Measurements from ENCODE around the gene HS6ST1.

The HS6ST1 gene

GRCh38 chr2:128233790-128234395 is 84.8 kb downstream of the HS6ST1 start:
- no peak for DNase-seq

GRCh38 chr2:128232965-128233789 is 85.5 kb downstream of the HS6ST1 start:
- peak; percentile 76 for DNase-seq

GRCh38 chr2:128228894-128229293 is 89.8 kb downstream of the HS6ST1 start:
- DNase-seq = peak; percentile 22

- DNase-seq = no peak
Observed at GRCh38 chr2:128227862-128228261, 90.8 kb downstream of the HS6ST1 start.

GRCh38 chr2:128219891-128220290 is 98.8 kb downstream of the HS6ST1 start:
- no peak for DNase-seq

- no peak for DNase-seq
Observed at GRCh38 chr2:128217671-128218070, 101.0 kb downstream of the HS6ST1 start.

GRCh38 chr2:128215897-128216642 is 102.6 kb downstream of the HS6ST1 start:
- no peak for DNase-seq

Data from SHP77 treated with DMSO at 0.1 percent for 48 hours (cell line).